ENCODE measurements around the gene PLXNA4. TPM values are rescaled to one million over a fixed set of nuclear protein-coding genes. Genes with fewer than 3 reads are reported as not detected.
"Not testable (repeated sequence)": the region's sequence is repeated elsewhere in the genome, so short reads cannot be mapped to it uniquely, and the experiment has no call there.

The PLXNA4 gene
- total RNA-seq, 1 donor from 2014 or later, result 13.6 TPM

- Mint-ChIP-seq H3K4me1 (ENCODE audit: unreplicated experiment) (no peaks in the 10 kb centered on the region), H3K9me3 (peaks cover 5% of the 10 kb centered on the region), H3K4me3 (no peak overlapping the region), H3K27ac (no peak overlapping the region), H3K36me3 (no peaks in the 10 kb centered on the region), H3K27me3 (peaks cover 10% of the 10 kb centered on the region)
- TF ChIP-seq CTCF (conservative IDR thresholded peaks at IDR 0.05), result no peak
- no peak for DNase-seq (ENCODE audit: extremely low spot score, unreplicated experiment)
These were observed 20.3 kb upstream of the PLXNA4 start for GRCh38 chr7:132596588-132596987.

- not testable (repeated sequence) for H3K9me3 Mint-ChIP-seq; H3K27ac Mint-ChIP-seq; DNase-seq (ENCODE audit: extremely low spot score, unreplicated experiment); H3K36me3 Mint-ChIP-seq; H3K4me3 Mint-ChIP-seq; H3K4me1 Mint-ChIP-seq (ENCODE audit: unreplicated experiment)
- peaks cover 11% of the 10 kb centered on the region for H3K27me3 Mint-ChIP-seq
These were observed 18.5 kb upstream of the PLXNA4 start for GRCh38 chr7:132594741-132595140.

- DNase-seq (ENCODE audit: extremely low spot score, unreplicated experiment), result no peak
- peaks cover 8% of the 10 kb centered on the region for H3K9me3 Mint-ChIP-seq
- no peaks in the 10 kb centered on the region for H3K36me3 Mint-ChIP-seq
- H3K4me1 Mint-ChIP-seq (ENCODE audit: unreplicated experiment), result no peaks in the 10 kb centered on the region
- peaks cover 18% of the 10 kb centered on the region for H3K27me3 Mint-ChIP-seq
- peak overlapping the region; percentile 63 for H3K27ac Mint-ChIP-seq
- no peak overlapping the region for H3K4me3 Mint-ChIP-seq
- TF ChIP-seq CTCF (conservative IDR thresholded peaks at IDR 0.05), result no peak
These were observed 16.7 kb upstream of the PLXNA4 start for GRCh38 chr7:132592936-132593335.

GRCh38 chr7:132592231-132592920 is 16.1 kb upstream of the PLXNA4 start:
- H3K27me3 Mint-ChIP-seq, result peaks cover 21% of the 10 kb centered on the region
- H3K4me1 Mint-ChIP-seq (ENCODE audit: unreplicated experiment), result no peaks in the 10 kb centered on the region
- H3K9me3 Mint-ChIP-seq, result peaks cover 9% of the 10 kb centered on the region
- peak overlapping the region; percentile 15 for H3K4me3 Mint-ChIP-seq
- no peaks in the 10 kb centered on the region for H3K36me3 Mint-ChIP-seq
- TF ChIP-seq CTCF (conservative IDR thresholded peaks at IDR 0.05), result no peak
- DNase-seq (ENCODE audit: extremely low spot score, unreplicated experiment), result no peak
- H3K27ac Mint-ChIP-seq, result peak overlapping the region; percentile 42

- Mint-ChIP-seq H3K27me3 (peaks cover 33% of the 10 kb centered on the region), H3K36me3 (no peaks in the 10 kb centered on the region), H3K4me1 (ENCODE audit: unreplicated experiment) (no peaks in the 10 kb centered on the region), H3K4me3 (no peak overlapping the region), H3K27ac (no peak overlapping the region), H3K9me3 (peaks cover 9% of the 10 kb centered on the region)
- DNase-seq (ENCODE audit: extremely low spot score, unreplicated experiment), result no peak
- no peak for TF ChIP-seq CTCF (conservative IDR thresholded peaks at IDR 0.05)
These were observed 13.9 kb upstream of the PLXNA4 start for GRCh38 chr7:132590162-132590561.

GRCh38 chr7:132588596-132588995 is 12.3 kb upstream of the PLXNA4 start:
- no peak overlapping the region for H3K4me3 Mint-ChIP-seq
- no peak for DNase-seq (ENCODE audit: extremely low spot score, unreplicated experiment)
- peaks cover 43% of the 10 kb centered on the region for H3K27me3 Mint-ChIP-seq
- peaks cover 9% of the 10 kb centered on the region for H3K9me3 Mint-ChIP-seq
- no peaks in the 10 kb centered on the region for H3K36me3 Mint-ChIP-seq
- H3K27ac Mint-ChIP-seq, result no peak overlapping the region
- TF ChIP-seq CTCF (conservative IDR thresholded peaks at IDR 0.05), result no peak
- H3K4me1 Mint-ChIP-seq (ENCODE audit: unreplicated experiment), result peaks cover 5% of the 10 kb centered on the region

Data from type B pancreatic cell (in vitro differentiated cells).